ENCODE results near the gene ALPK1.

ALPK1 gene

GRCh38 chr4:112340023-112340422 is 42.9 kb downstream of the ALPK1 start:
- TF ChIP-seq REST (IDR thresholded peaks at IDR 0.05; ENCODE audit: low read depth) (no peak), EP300 (IDR thresholded peaks at IDR 0.05; ENCODE audit: borderline replicate concordance) (no peak), RAD21 (IDR thresholded peaks at IDR 0.05; ENCODE audit: low read depth) (no peak), ZBTB7A (IDR thresholded peaks at IDR 0.05; ENCODE audit: low read depth) (no peak), NFIC (IDR thresholded peaks at IDR 0.05) (no peak), CEBPB (IDR thresholded peaks at IDR 0.05) (peak; percentile 60; the same call in 1 of the 2 replicates), YY1 (IDR thresholded peaks at IDR 0.05; ENCODE audit: low read depth) (no peak), MAX (IDR thresholded peaks at IDR 0.05) (no peak)

- no peak for TF ChIP-seq EGR1 (IDR thresholded peaks at IDR 0.05)
- no peak for TF ChIP-seq EP300 (IDR thresholded peaks at IDR 0.05; ENCODE audit: borderline replicate concordance)
- TF ChIP-seq CEBPB (IDR thresholded peaks at IDR 0.05) = no peak
- no peak for TF ChIP-seq YY1 (IDR thresholded peaks at IDR 0.05; ENCODE audit: low read depth)
- no peak for TF ChIP-seq RAD21 (IDR thresholded peaks at IDR 0.05; ENCODE audit: low read depth)
- TF ChIP-seq FOXM1 (IDR thresholded peaks at IDR 0.05; ENCODE audit: borderline replicate concordance, low read depth) = no peak
- TF ChIP-seq REST (IDR thresholded peaks at IDR 0.05; ENCODE audit: low read depth) = no peak
- no peak for TF ChIP-seq NFIC (IDR thresholded peaks at IDR 0.05)
- no peak for TF ChIP-seq ZBTB7A (IDR thresholded peaks at IDR 0.05; ENCODE audit: low read depth)
- TF ChIP-seq MAX (IDR thresholded peaks at IDR 0.05) = no peak
- no peak for TF ChIP-seq TAF1 (IDR thresholded peaks at IDR 0.05; ENCODE audit: low read depth)
- no peak for TF ChIP-seq TCF12 (IDR thresholded peaks at IDR 0.05; ENCODE audit: low read depth)
Observed at GRCh38 chr4:112341033-112341432, 43.9 kb downstream of the ALPK1 start.

GRCh38 chr4:112343330-112344080 is 46.3 kb downstream of the ALPK1 start:
- no peak for TF ChIP-seq TCF12 (IDR thresholded peaks at IDR 0.05; ENCODE audit: low read depth)
- no peak for TF ChIP-seq CREB1 (IDR thresholded peaks at IDR 0.05; ENCODE audit: low read depth)
- TF ChIP-seq MAX (IDR thresholded peaks at IDR 0.05) = no peak

- TF ChIP-seq EP300 (IDR thresholded peaks at IDR 0.05; ENCODE audit: borderline replicate concordance) (no peak), RAD21 (IDR thresholded peaks at IDR 0.05; ENCODE audit: low read depth) (0 out of 2 replicates have a peak, but pooled peaks have one; percentile 9)
Observed at GRCh38 chr4:112348488-112349158, 51.5 kb downstream of the ALPK1 start.

GRCh38 chr4:112352736-112353135 is 55.6 kb downstream of the ALPK1 start:
- TF ChIP-seq MAX (IDR thresholded peaks at IDR 0.05) (no peak), USF1 (IDR thresholded peaks at IDR 0.05) (no peak), TAF1 (IDR thresholded peaks at IDR 0.05; ENCODE audit: low read depth) (no peak), NFIC (IDR thresholded peaks at IDR 0.05) (no peak), EGR1 (IDR thresholded peaks at IDR 0.05) (no peak), EP300 (IDR thresholded peaks at IDR 0.05; ENCODE audit: borderline replicate concordance) (no peak), RAD21 (IDR thresholded peaks at IDR 0.05; ENCODE audit: low read depth) (no peak), YY1 (IDR thresholded peaks at IDR 0.05; ENCODE audit: low read depth) (no peak)

GRCh38 chr4:112355662-112356061 is 58.5 kb downstream of the ALPK1 start:
- TF ChIP-seq MAX (IDR thresholded peaks at IDR 0.05) (no peak), TAF1 (IDR thresholded peaks at IDR 0.05; ENCODE audit: low read depth) (no peak), CEBPB (IDR thresholded peaks at IDR 0.05) (no peak), CREB1 (IDR thresholded peaks at IDR 0.05; ENCODE audit: low read depth) (no peak), ZBTB7A (IDR thresholded peaks at IDR 0.05; ENCODE audit: low read depth) (no peak), NFIC (IDR thresholded peaks at IDR 0.05) (no peak), RAD21 (IDR thresholded peaks at IDR 0.05; ENCODE audit: low read depth) (no peak)

Data from Ishikawa (cell line).